NB4 (cell line): ENCODE measurements around the gene WDFY4.

Experiments used
- DNase-seq: peaks from one replicate; pipeline ENCODE4 v3.0.0; 2010; ENCODE audit warnings: low read depth
- H3K4me3 ChIP-seq: one replicate; pipeline ENCODE4 v1.5.1; 2011; ENCODE audit warnings: mild to moderate bottlenecking, low read depth, low read length, moderate library complexity
- CTCF ChIP-seq: IDR thresholded peaks from one replicate; pipeline ENCODE4 v1.5.1; 2012; ENCODE audit warnings: low read depth, low read length
- MYC ChIP-seq: IDR thresholded peaks from 2 replicates; pipeline ENCODE4 v1.6.1; 2011; ENCODE audit warnings: low read depth, low read length
- POLR2A ChIP-seq: IDR thresholded peaks from 2 replicates; pipeline ENCODE4 v1.6.1; 2011; ENCODE audit warnings: mild to moderate bottlenecking; ENCODE audit not compliant: insufficient read length; ENCODE audit errors: extremely low read depth
- TF ChIP-seq, protein P1 (sequence below): IDR thresholded peaks from 2 replicates; pipeline ENCODE4 v1.6.1; 2011; ENCODE audit warnings: low read depth, low read length

WDFY4 gene

GRCh38 chr10:48653944-48654698 lies 30.6 kb upstream of the WDFY4 start:
- no peak for DNase-seq
- no peak for TF ChIP-seq MYC
- TF ChIP-seq POLR2A = no peak
- TF ChIP-seq, protein P1, sequence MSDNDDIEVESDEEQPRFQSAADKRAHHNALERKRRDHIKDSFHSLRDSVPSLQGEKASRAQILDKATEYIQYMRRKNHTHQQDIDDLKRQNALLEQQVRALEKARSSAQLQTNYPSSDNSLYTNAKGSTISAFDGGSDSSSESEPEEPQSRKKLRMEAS = no peak
- no peak for TF ChIP-seq CTCF
- no peak overlapping the region for H3K4me3 ChIP-seq

DNA sequence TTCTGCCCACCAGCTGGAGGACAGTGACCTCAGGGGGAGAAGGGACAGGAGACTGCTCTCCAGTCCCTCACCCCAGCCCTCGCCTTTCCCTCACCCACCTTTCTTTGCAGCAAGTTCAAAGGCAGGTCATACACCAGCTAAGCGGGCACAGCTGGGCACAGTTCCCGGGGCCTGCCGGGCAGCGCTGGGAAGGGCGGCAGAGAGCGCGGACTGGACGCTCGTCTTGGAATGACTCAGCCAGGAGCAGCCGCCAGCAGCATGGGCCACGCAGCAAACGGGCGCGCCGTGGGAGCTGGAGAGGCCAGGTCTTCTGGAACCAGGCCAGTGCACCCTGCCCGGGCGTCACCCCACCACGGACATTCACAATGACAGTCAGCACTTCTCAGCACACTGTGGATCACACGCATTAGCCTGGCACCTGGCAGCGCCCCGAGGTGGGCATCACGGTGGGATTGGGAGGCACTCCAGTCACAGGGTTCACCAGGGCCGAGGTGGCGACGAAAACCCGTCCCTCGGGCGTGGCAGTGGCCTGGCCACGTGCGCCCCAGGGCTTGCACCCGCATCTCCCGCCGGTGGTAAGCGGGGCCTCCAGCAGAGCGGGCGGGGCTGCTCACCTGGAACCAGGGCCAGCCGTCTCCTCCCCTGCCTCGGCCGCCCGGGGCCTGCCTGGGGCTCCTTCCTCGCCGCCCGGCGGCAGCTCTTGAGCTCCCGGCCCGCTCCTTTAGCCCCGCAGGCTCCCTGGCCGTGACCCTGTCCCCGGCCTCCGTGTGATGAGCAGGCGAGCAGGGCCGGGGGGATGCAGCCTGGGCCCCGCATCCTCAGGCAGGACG lies 29.0 kb upstream of the WDFY4 start:
- TF ChIP-seq CTCF (no peak), POLR2A (no peak), MYC (no peak)
- TF ChIP-seq, protein P1 = no peak
- DNase-seq = peak; percentile 28
- no peak overlapping the region for H3K4me3 ChIP-seq

DNA sequence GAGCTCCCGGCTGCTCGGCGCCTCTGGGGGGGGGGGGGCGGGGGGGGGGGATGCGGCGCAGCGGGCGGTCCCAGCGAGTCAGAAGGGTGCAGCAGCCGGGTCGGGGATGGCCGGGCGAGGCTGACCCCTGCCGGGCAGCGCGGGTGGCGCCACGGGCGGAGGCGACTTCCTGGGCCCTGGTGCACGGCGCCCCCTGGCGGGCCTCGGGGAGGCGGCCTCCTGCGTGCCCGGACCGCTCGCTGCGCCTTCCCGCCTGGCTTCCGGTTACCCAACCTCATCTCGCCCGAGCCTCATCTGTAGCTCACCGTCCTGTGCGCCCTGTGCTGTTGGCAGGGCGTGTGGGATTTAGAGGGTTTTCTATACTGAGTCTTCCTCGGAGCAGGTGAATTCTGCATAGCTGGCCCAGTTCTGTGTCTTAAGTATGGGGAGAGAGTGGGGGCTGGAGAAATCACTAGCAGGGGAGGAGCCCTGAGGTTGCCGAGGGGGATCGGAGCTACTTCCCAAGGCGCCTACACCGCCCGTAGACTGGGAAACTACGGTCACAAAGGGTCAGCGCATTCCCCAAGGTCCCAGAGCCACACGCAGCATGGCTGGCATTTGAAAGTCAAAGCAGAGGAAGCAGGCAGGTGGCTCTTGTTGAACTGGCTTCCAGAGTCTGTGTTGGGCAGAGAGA lies 28.3 kb upstream of the WDFY4 start:
- DNase-seq = peak; percentile 96
- TF ChIP-seq, protein P1 = peak; percentile 84
- TF ChIP-seq CTCF (peak; percentile 87), MYC (peak; percentile 87), POLR2A (peak; percentile 24)
- peak overlapping the region; percentile 58 for H3K4me3 ChIP-seq

DNA sequence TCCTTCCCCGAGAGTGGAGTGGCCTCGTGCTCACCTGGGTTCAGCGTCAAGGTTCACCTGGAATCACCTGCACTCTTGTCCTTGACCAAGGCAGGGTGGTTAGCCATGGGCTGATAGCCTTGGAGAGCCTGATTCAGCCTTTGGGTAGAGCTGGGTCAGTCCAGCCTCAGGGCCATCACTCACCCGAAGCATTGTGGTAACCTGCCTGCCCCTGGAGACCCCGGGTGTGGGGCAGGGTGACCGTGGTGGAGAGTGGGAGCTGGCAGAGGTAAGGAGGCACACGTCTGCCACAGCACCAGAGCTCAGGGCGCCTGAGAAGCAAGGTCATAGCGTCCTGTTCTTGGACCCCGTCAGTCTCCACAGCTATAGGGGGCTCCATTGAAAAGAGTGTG lies 27.8 kb upstream of the WDFY4 start:
- no peak for DNase-seq
- no peak for TF ChIP-seq POLR2A
- no peak for TF ChIP-seq CTCF
- TF ChIP-seq, protein P1 = no peak
- no peak for TF ChIP-seq MYC
- H3K4me3 ChIP-seq = peak overlapping the region; percentile 58

GRCh38 chr10:48657416-48657815 lies 27.3 kb upstream of the WDFY4 start:
- TF ChIP-seq POLR2A (no peak), CTCF (no peak), MYC (no peak)
- TF ChIP-seq, protein P1 = no peak
- no peak for DNase-seq
- no peak overlapping the region for H3K4me3 ChIP-seq
